ENCODE results near the gene MVD. TPM values are rescaled to one million over a fixed set of nuclear protein-coding genes. Genes with fewer than 3 reads are reported as not detected.

The MVD gene
- polyA plus RNA-seq, 1 donor (not counting 4 experiments of a cell fraction or from before 2014, with no cell fraction given): 59.6 TPM

- Histone ChIP-seq H2AFZ (ENCODE audit: control insufficient read depth, low read length) (no peak overlapping the region), H3K27ac (ENCODE audit: control insufficient read depth, insufficient read depth, low read length) (no peak overlapping the region), H3K4me1 (ENCODE audit: control insufficient read depth, extremely low read depth, insufficient read depth, low read length) (peaks cover 6% of the 10 kb centered on the region), H3K9me3 (ENCODE audit: control insufficient read depth, low read depth, low read length) (no peaks in the 10 kb centered on the region), H4K20me1 (ENCODE audit: control insufficient read depth, extremely low read depth, insufficient read depth, low read length) (peaks cover 10% of the 10 kb centered on the region), H3K9ac (ENCODE audit: control insufficient read depth, extremely low read depth, insufficient read depth, low read length) (no peak overlapping the region), H3K9me1 (ENCODE audit: control insufficient read depth, extremely low read depth, insufficient read depth, low read length) (peaks cover 2% of the 10 kb centered on the region), H3K4me3 (ENCODE audit: control insufficient read depth in 2 of 3, extremely low read depth in 1 of 3, insufficient read depth in 2 of 3, low read depth in 1 of 3, low read length in 3 of 3) (no peak overlapping the region), H3K4me2 (ENCODE audit: control insufficient read depth, extremely low read depth, insufficient read depth, low read depth, low read length) (no peak overlapping the region), H3K27me3 (ENCODE audit: control insufficient read depth, extremely low read depth, insufficient read depth, low read length) (peaks cover 12% of the 10 kb centered on the region), H3K79me2 (ENCODE audit: control insufficient read depth, insufficient read depth, low read length) (no peaks in the 10 kb centered on the region), H3K36me3 (ENCODE audit: control insufficient read depth in 2 of 2, extremely low read depth in 1 of 2, insufficient read depth in 2 of 2, low read length in 2 of 2) (peaks cover under 1 to 1% of the 10 kb centered on the region in 2 experiments)
- TF ChIP-seq CTCF (optimal IDR thresholded peaks at IDR 0.05 in 1 of 3, IDR thresholded peaks at IDR 0.05 in 1 of 3, conservative IDR thresholded peaks at IDR 0.05 in 1 of 3; ENCODE audit: extremely low read depth in 1 of 3, insufficient read depth in 2 of 3, low read length in 3 of 3): no peak
- no peak for TF ChIP-seq EZH2 (IDR thresholded peaks at IDR 0.05; ENCODE audit: low read length)
- FAIRE-seq (no peak), DNase-seq (ENCODE audit: low read depth, low spot score) (no peak)
- dilution Hi-C loops (cut with MboI; ENCODE audit: extremely low pct_ligation_motif_present, low sequenced_read_pairs): no loop called here
Measured at GRCh38 chr16:88646345-88647034, 16.4 kb downstream of the MVD start.

- TF ChIP-seq CTCF (optimal IDR thresholded peaks at IDR 0.05 in 1 of 3, IDR thresholded peaks at IDR 0.05 in 1 of 3, conservative IDR thresholded peaks at IDR 0.05 in 1 of 3; ENCODE audit: extremely low read depth in 1 of 3, insufficient read depth in 2 of 3, low read length in 3 of 3) (no peak), EZH2 (IDR thresholded peaks at IDR 0.05; ENCODE audit: low read length) (no peak)
- Histone ChIP-seq H3K9me1 (ENCODE audit: control insufficient read depth, extremely low read depth, insufficient read depth, low read length) (peaks cover 2% of the 10 kb centered on the region), H3K27me3 (ENCODE audit: control insufficient read depth, extremely low read depth, insufficient read depth, low read length) (peaks cover 18% of the 10 kb centered on the region), H3K79me2 (ENCODE audit: control insufficient read depth, insufficient read depth, low read length) (no peaks in the 10 kb centered on the region), H3K9ac (ENCODE audit: control insufficient read depth, extremely low read depth, insufficient read depth, low read length) (no peak overlapping the region), H3K4me1 (ENCODE audit: control insufficient read depth, extremely low read depth, insufficient read depth, low read length) (peaks cover 6% of the 10 kb centered on the region), H3K4me3 (ENCODE audit: control insufficient read depth in 2 of 3, extremely low read depth in 1 of 3, insufficient read depth in 2 of 3, low read depth in 1 of 3, low read length in 3 of 3) (no peak overlapping the region), H3K27ac (ENCODE audit: control insufficient read depth, insufficient read depth, low read length) (no peak overlapping the region), H4K20me1 (ENCODE audit: control insufficient read depth, extremely low read depth, insufficient read depth, low read length) (peaks cover 10% of the 10 kb centered on the region), H2AFZ (ENCODE audit: control insufficient read depth, low read length) (no peak overlapping the region), H3K9me3 (ENCODE audit: control insufficient read depth, low read depth, low read length) (no peaks in the 10 kb centered on the region), H3K4me2 (ENCODE audit: control insufficient read depth, extremely low read depth, insufficient read depth, low read depth, low read length) (no peak overlapping the region), H3K36me3 (ENCODE audit: control insufficient read depth in 2 of 2, extremely low read depth in 1 of 2, insufficient read depth in 2 of 2, low read length in 2 of 2) (no peaks in the 10 kb centered on the region)
- DNase-seq (ENCODE audit: low read depth, low spot score): no peak
- dilution Hi-C loops (cut with MboI; ENCODE audit: extremely low pct_ligation_motif_present, low sequenced_read_pairs): no loop called here
- FAIRE-seq: no peak
Measured at GRCh38 chr16:88645941-88646340, 16.9 kb downstream of the MVD start.
